ENCODE results near the gene IL21. TPM values are rescaled to one million over a fixed set of nuclear protein-coding genes. Genes with fewer than 3 reads are reported as not detected.

IL21 gene
- total RNA-seq, 1 experiment from 2014 or later, result not detected

GRCh38 chr4:122658818-122659295 is 38.0 kb upstream of the IL21 start (continued):
- TF ChIP-seq AFF4 (CRISPR knock-in tag; IDR thresholded peaks at IDR 0.05; ENCODE audit: borderline replicate concordance) (no peak), ZNF423 (CRISPR knock-in tag; IDR thresholded peaks at IDR 0.05) (no peak), TEAD4 (CRISPR knock-in tag; IDR thresholded peaks at IDR 0.05) (no peak), TCF7 (CRISPR knock-in tag; IDR thresholded peaks at IDR 0.05; ENCODE audit: low read depth) (no peak), PRRX2 (CRISPR knock-in tag; IDR thresholded peaks at IDR 0.05) (no peak)
- TF ChIP-seq, protein P1, sequence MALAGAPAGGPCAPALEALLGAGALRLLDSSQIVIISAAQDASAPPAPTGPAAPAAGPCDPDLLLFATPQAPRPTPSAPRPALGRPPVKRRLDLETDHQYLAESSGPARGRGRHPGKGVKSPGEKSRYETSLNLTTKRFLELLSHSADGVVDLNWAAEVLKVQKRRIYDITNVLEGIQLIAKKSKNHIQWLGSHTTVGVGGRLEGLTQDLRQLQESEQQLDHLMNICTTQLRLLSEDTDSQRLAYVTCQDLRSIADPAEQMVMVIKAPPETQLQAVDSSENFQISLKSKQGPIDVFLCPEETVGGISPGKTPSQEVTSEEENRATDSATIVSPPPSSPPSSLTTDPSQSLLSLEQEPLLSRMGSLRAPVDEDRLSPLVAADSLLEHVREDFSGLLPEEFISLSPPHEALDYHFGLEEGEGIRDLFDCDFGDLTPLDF (CRISPR knock-in tag; IDR thresholded peaks at IDR 0.05), result no peak
- TF ChIP-seq, protein P2, sequence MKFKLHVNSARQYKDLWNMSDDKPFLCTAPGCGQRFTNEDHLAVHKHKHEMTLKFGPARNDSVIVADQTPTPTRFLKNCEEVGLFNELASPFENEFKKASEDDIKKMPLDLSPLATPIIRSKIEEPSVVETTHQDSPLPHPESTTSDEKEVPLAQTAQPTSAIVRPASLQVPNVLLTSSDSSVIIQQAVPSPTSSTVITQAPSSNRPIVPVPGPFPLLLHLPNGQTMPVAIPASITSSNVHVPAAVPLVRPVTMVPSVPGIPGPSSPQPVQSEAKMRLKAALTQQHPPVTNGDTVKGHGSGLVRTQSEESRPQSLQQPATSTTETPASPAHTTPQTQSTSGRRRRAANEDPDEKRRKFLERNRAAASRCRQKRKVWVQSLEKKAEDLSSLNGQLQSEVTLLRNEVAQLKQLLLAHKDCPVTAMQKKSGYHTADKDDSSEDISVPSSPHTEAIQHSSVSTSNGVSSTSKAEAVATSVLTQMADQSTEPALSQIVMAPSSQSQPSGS (CRISPR knock-in tag; IDR thresholded peaks at IDR 0.05; ENCODE audit: borderline replicate concordance, low read depth), result no peak

DNA sequence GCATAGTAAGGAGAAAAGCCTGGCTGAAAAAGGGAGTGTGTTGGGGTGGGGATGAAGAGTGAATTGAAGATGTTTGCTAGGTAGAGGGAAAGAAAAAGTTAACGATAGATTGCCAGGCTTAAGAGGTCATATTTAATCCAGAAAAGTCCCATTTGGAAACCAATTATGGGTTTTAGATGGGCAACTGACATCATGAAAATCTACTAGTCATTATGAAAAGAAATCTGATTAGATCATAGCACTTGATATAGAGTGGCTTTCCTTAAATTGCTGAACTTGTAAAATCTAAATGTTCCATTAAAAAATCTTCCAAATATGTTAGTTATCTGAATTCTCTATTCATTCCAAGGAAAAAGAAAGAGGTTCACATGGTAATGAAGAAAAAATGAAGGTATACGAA is 37.5 kb upstream of the IL21 start:
- CTCF ChIA-PET, result no interaction called here

More for the DNA sequence above, 37.5 kb upstream of the IL21 start:
- Mint-ChIP-seq H3K4me1 (peaks cover 4% of the 10 kb centered on the region; the same call in 1 of the 2 replicates), H3K4me3 (no peak overlapping the region), H3K27me3 (ENCODE audit: low read depth) (no peaks in the 10 kb centered on the region; the same call in none of the 2 replicates), H3K27ac (no peak overlapping the region), H3K9me3 (peaks cover 12% of the 10 kb centered on the region), H3K36me3 (no peaks in the 10 kb centered on the region)
- ATAC-seq, result no peak
- POLR2A ChIA-PET, result no interaction called here
- TF ChIP-seq ZNF263 (CRISPR knock-in tag; IDR thresholded peaks at IDR 0.05; ENCODE audit: low read depth) (no peak), ERG (CRISPR knock-in tag; IDR thresholded peaks at IDR 0.05) (no peak), CBFB (CRISPR knock-in tag; IDR thresholded peaks at IDR 0.05; ENCODE audit: low read depth) (no peak), SOX15 (CRISPR knock-in tag; IDR thresholded peaks at IDR 0.05) (no peak), KAT7 (CRISPR knock-in tag; IDR thresholded peaks at IDR 0.05; ENCODE audit: borderline replicate concordance) (no peak), ZNF138 (CRISPR knock-in tag; conservative IDR thresholded peaks at IDR 0.05) (no peak), AR (CRISPR knock-in tag; IDR thresholded peaks at IDR 0.05) (no peak), NR1H2 (CRISPR knock-in tag; IDR thresholded peaks at IDR 0.05) (no peak), JAZF1 (CRISPR knock-in tag; IDR thresholded peaks at IDR 0.05) (no peak), ZSCAN18 (CRISPR knock-in tag; IDR thresholded peaks at IDR 0.05) (no peak), IRF1 (CRISPR knock-in tag; IDR thresholded peaks at IDR 0.05) (no peak)
- TF ChIP-seq, protein P3, sequence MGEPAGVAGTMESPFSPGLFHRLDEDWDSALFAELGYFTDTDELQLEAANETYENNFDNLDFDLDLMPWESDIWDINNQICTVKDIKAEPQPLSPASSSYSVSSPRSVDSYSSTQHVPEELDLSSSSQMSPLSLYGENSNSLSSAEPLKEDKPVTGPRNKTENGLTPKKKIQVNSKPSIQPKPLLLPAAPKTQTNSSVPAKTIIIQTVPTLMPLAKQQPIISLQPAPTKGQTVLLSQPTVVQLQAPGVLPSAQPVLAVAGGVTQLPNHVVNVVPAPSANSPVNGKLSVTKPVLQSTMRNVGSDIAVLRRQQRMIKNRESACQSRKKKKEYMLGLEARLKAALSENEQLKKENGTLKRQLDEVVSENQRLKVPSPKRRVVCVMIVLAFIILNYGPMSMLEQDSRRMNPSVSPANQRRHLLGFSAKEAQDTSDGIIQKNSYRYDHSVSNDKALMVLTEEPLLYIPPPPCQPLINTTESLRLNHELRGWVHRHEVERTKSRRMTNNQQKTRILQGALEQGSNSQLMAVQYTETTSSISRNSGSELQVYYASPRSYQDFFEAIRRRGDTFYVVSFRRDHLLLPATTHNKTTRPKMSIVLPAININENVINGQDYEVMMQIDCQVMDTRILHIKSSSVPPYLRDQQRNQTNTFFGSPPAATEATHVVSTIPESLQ (CRISPR knock-in tag; IDR thresholded peaks at IDR 0.05), result no peak
- no peak for DNase-seq (ENCODE audit: low spot score)
